ENCODE data around the gene HPX.

Gene HPX

GRCh38 chr11:6390718-6391469, 49.9 kb downstream of the HPX start:
- no peak for DNase-seq (ENCODE audit: low spot score)

DNA sequence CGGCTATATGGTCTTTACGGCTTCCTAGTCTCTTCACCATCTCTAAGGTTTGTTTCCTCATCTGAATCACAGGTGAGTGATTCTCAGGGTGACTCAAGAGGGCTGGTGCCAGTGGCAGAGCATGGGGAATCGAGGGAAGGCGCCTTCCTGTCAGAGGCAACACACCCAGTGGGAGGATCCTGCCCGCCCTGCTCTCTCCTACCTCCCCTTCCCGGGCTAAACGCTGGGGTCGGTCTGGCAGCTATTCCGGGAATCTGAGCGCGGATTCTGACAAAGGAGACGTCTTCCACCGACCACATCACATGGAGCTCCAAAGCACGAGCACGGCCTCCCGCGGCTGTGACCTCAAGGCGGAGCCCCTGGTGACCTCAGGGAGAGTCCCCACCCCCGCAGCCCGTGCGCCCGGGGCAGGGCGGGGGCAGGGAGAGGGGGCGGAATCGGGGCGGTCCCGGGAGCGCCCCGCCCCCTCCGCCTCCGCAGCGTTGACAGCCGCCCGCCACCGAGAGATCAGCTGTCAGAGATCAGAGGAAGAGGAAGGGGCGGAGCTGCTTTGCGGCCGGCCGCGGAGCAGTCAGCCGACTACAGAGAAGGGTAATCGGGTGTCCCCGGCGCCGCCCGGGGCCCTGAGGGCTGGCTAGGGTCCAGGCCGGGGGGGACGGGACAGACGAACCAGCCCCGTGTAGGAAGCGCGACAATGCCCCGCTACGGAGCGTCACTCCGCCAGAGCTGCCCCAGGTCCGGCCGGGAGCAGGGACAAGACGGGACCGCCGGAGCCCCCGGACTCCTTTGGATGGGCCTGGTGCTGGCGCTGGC, 50.7 kb downstream of the HPX start, which contains the start of gene SMPD1:
Gene SMPD1 (plus strand): TSS at position 570 of the 813 bp plus-strand sequence. CDS start 125 bp downstream, at position 695.
- peak; percentile 95 for DNase-seq (ENCODE audit: low spot score)

DNA sequence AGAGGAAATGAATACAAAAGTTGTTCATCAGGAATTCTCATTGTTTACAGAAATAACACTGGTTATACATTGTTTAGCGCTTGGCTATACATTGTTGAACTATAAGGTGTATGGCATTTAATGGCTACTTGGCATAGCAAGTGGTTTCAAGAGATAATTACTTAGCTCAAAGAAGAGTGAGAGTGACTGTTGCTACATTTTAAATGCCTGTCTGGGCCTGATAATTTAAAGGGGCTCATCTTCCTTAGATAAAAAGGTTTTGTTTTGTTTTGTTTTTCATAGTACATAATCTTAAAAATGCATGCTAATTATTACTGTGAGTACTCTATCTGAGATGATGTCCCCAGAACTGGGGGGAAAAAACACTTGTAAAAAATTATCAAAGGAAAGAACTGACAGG, 52.0 kb downstream of the HPX start:
- DNase-seq (ENCODE audit: low spot score) = no peak

DNA sequence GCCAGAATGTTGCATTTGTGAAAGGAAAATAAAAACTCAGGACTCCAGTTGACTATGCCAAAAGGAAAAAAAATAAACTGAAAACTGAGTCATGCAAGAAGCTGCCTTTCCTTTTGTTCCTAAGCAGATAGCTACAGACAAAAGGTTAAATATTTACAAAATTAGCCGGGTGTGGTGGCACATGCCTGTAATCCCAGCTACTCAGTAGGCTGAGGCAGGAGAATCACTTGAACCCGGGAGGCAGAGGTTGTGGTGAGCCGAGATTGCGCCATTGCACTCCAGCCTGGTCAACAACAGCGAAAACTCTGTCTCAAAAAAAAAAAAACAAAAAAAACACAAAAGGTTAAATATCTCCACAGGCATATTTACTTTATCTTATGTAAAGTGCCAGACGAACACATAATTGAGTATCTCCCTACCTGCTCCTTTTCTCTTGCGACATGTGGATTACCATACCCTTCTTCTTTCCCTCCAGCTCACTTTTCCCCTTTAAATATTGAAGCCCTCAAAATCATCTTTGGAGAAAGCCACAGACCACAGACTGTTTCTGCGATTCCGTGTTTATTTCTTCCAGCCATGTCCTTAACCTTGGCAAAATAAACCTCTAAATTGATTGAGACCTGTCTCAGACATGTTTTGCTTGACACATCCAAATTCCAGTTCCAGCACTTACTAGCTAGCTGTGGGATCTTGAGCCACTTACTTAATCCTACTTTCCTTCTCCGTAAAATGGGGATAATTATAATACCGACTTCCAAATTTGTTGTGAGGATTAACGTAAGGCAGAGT, 52.8 kb downstream of the HPX start:
- DNase-seq (ENCODE audit: low spot score) = no peak

DNA sequence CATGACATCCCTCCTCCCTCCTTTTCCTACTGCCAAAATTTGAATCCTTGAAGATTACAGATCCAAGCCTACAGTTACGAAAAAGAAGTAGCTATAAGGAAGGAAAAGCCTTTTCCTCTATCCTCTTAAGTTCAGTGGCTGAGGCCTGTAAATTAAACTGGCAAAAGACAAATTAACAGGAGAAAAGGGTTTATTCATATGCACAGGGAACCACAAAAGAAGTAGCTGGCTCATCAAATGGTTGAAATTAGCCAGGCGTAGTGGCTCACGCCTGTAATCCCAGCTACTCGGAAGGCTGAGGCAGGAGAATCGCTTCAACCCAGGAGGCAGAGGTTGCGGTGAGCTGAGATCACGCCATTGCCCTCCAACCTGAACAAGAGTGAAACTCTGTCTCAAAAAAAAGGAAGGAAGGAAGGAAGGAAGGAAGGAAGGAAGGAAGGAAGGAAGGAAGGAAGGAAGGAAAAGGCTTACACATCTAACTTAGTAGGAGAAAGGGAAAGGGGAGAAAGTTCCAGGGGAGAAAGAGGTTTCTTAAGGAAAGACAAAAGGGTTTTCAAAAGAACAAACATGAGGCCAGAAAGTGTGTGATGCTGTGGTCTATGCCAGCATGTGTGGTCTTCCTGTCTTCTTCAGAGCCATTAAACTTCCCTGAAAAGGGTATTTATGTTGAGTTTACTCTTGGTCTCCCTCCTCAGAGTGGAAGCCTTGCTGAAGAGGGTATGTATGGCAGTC, 55.6 kb downstream of the HPX start:
- DNase-seq (ENCODE audit: low spot score) = no peak
